SK-N-SH (cell line): ENCODE results near the gene RGS13. TPM values are rescaled to one million over a fixed set of nuclear protein-coding genes. Genes with fewer than 3 reads are reported as not detected.

Experiments used
- CTCF ChIA-PET: fragments of 300-600, 350-600 bp; formaldehyde crosslinking; extraction: SDS; loops from one replicate; lab custom pipeline; 2021; lab: Yijun Ruan, JAX
- POLR2A ChIA-PET: fragments of 350-600 bp; sonication (Branson Sonifier 250); formaldehyde crosslinking; extraction: SDS; loops from one replicate; lab custom pipeline; 2020; ENCODE audit warnings: antibody characterized with exemption, inconsistent platforms; lab: Yijun Ruan, JAX
- DNase-seq: peaks from one replicate; pipeline ENCODE4 v3.0.0; 2012
- H2AFZ ChIP-seq: fragments of 200-600 bp; sonication (generic); 2 replicates; pipeline ENCODE4 v1.8.1; 2016; ENCODE audit warnings: antibody characterized with exemption, mild to moderate bottlenecking, low read depth
- H3F3A ChIP-seq: fragments of 200-600 bp; sonication (generic); replicated peaks from 2 replicates; pipeline ENCODE3; 2016; ENCODE audit warnings: antibody characterized with exemption, mild to moderate bottlenecking; ENCODE audit not compliant: insufficient read depth
- H3K27ac ChIP-seq, 2 experiments: fragments of 200-500 bp in 1 of 2; fragments of 200-600 bp in 1 of 2; sonication (Bioruptor generic) in 1 of 2; sonication (generic), shearing (Covaris generic) in 1 of 2; 2 replicates each; pipeline versions ENCODE4 v1.5.1 to v1.6.1; 2014 to 2016; ENCODE audit warnings: low read depth in 2 of 2, inconsistent platforms in 1 of 2, low read length in 1 of 2, mild to moderate bottlenecking in 1 of 2, mixed read lengths in 1 of 2
- H3K27me3 ChIP-seq: fragments of 200-600 bp; sonication (generic), shearing (Covaris generic); 2 replicates; pipeline ENCODE4 v1.6.1; 2016; ENCODE audit warnings: mixed run types; ENCODE audit not compliant: insufficient read depth
- H3K36me3 ChIP-seq, 2 experiments: fragments of 200-500 bp in 1 of 2; fragments of 200-600 bp in 1 of 2; sonication (Bioruptor generic) in 1 of 2; sonication (generic) in 1 of 2; replicated peaks in 1 of 2; 2 replicates each; pipeline versions ENCODE3 to v1.5.1; 2014 to 2016; ENCODE audit warnings: low read length in 1 of 2, mild to moderate bottlenecking in 1 of 2; ENCODE audit not compliant: insufficient read depth in 2 of 2, control insufficient read depth in 1 of 2
- H3K4me1 ChIP-seq, 2 experiments: fragments of 200-500 bp in 1 of 2; fragments of 200-600 bp in 1 of 2; sonication (Bioruptor generic) in 1 of 2; sonication (generic), shearing (Covaris generic) in 1 of 2; 2 replicates each; pipeline versions ENCODE4 v1.5.1 to v1.6.1; 2014 to 2016; ENCODE audit warnings: low read depth in 1 of 2, low read length in 1 of 2, mixed run types in 1 of 2; ENCODE audit not compliant: insufficient read depth in 2 of 2, control insufficient read depth in 1 of 2
- H3K4me2 ChIP-seq: fragments of 200-600 bp; sonication (generic), shearing (Covaris generic); 2 replicates; pipeline ENCODE4 v1.6.1; 2017; ENCODE audit warnings: mixed run types
- H3K4me3 ChIP-seq, 2 experiments: fragments of 200-500 bp in 1 of 2; fragments of 200-600 bp in 1 of 2; sonication (Bioruptor generic) in 1 of 2; sonication (generic), shearing (Covaris generic) in 1 of 2; 2 replicates each; pipeline versions ENCODE4 v1.5.1 to v1.8.1; 2014 to 2016; ENCODE audit warnings: low read depth in 2 of 2, inconsistent platforms in 1 of 2, low read length in 1 of 2, mild to moderate bottlenecking in 1 of 2, mixed read lengths in 1 of 2, moderate library complexity in 1 of 2
- H3K79me2 ChIP-seq: fragments of 200-600 bp; sonication (generic); 2 replicates; pipeline ENCODE4 v1.8.1; 2017; ENCODE audit warnings: mild to moderate bottlenecking; ENCODE audit not compliant: insufficient read depth
- H3K9ac ChIP-seq: fragments of 200-600 bp; sonication (generic); 2 replicates; pipeline ENCODE4 v1.6.1; 2017; ENCODE audit warnings: mixed run types
- H3K9me2 ChIP-seq: fragments of 200-600 bp; sonication (generic); 2 replicates; pipeline ENCODE4 v1.6.1; 2017; ENCODE audit warnings: mixed run types
- H3K9me3 ChIP-seq: fragments of 200-600 bp; sonication (generic); 2 replicates; pipeline ENCODE4 v1.6.1; 2017; ENCODE audit warnings: mixed run types, mild to moderate bottlenecking, moderate library complexity
- H4K20me1 ChIP-seq: fragments of 200-600 bp; sonication (generic); 2 replicates; pipeline ENCODE4 v1.6.1; 2017; ENCODE audit warnings: mild to moderate bottlenecking, mixed run types; ENCODE audit not compliant: insufficient read depth
- CHD2 ChIP-seq: fragments of 150-350 bp; IDR thresholded peaks from 2 replicates; pipeline ENCODE4 v1.6.1; 2018; ENCODE audit warnings: low read length; ENCODE audit not compliant: partially characterized antibody
- EP300 ChIP-seq, 2 experiments: IDR thresholded peaks; 2 replicates each; pipeline versions ENCODE4 v1.4.0 to v1.6.1; 2012; ENCODE audit warnings: borderline replicate concordance in 1 of 2, low read depth in 1 of 2, low read length in 1 of 2
- EZH2phosphoT487 ChIP-seq: fragments of 200-600 bp; sonication (generic); IDR thresholded peaks from 2 replicates; pipeline ENCODE4 v1.6.1; 2017; ENCODE audit warnings: low read depth, mixed run types, mild to moderate bottlenecking, antibody characterized with exemption, moderate library complexity, borderline replicate concordance
- FOSL2 ChIP-seq: IDR thresholded peaks from 2 replicates; pipeline ENCODE4 v1.4.0; 2012; ENCODE audit warnings: low read depth, mild to moderate bottlenecking, moderate library complexity, borderline replicate concordance
- GATA2 ChIP-seq: sonication (generic); formaldehyde crosslinking; IDR thresholded peaks from 2 replicates; pipeline ENCODE4 v1.5.0; 2020; ENCODE audit warnings: mild to moderate bottlenecking, missing genetic modification reagents
- MEF2A ChIP-seq: IDR thresholded peaks from 2 replicates; pipeline ENCODE4 v1.4.0; 2012; ENCODE audit warnings: low read depth, borderline replicate concordance
- NFIC ChIP-seq: IDR thresholded peaks from 2 replicates; pipeline ENCODE4 v1.4.0; 2012; ENCODE audit warnings: borderline replicate concordance
- NRF1 ChIP-seq: IDR thresholded peaks from 2 replicates; pipeline ENCODE4 v1.6.1; 2012; ENCODE audit warnings: low read depth, mild to moderate bottlenecking, low read length
- RFX5 ChIP-seq: IDR thresholded peaks from 2 replicates; pipeline ENCODE4 v1.6.1; 2012; ENCODE audit warnings: mild to moderate bottlenecking, improper control_type of control experiment, low read length
- SMC3 ChIP-seq: IDR thresholded peaks from 2 replicates; pipeline ENCODE4 v1.6.1; 2012; ENCODE audit warnings: low read depth, low read length, improper control_type of control experiment
- TEAD4 ChIP-seq: IDR thresholded peaks from 2 replicates; pipeline ENCODE4 v1.4.0; 2012; ENCODE audit warnings: mild to moderate bottlenecking, borderline replicate concordance; ENCODE audit not compliant: insufficient read depth
- YY1 ChIP-seq: IDR thresholded peaks from 2 replicates; pipeline ENCODE4 v1.4.0; 2012; ENCODE audit warnings: low read depth, mild to moderate bottlenecking
- WGBS: methylation state at CpG from one replicate; pipeline ENCODE4 v1.1.6; 2017; ENCODE audit warnings: low lambda C conversion rate; 5-methylcytosine and 5-hydroxymethylcytosine counted together
- polyA plus RNA-seq, 3 experiments: library from polyadenylated mRNA; depleted of rRNA; stranded (reverse); fragments of >200 nt; gene quantifications; 2 replicates each; pipeline ENCODE4 v1.2.3, GENCODE V29; 2012
- TF ChIP-seq, protein P1 (sequence below): IDR thresholded peaks from 2 replicates; pipeline ENCODE4 v1.4.0; 2012; ENCODE audit warnings: low read depth
- TF ChIP-seq, protein P2 (sequence below): IDR thresholded peaks from 2 replicates; pipeline ENCODE4 v1.6.1; 2012; ENCODE audit warnings: mild to moderate bottlenecking, low read depth, low read length, moderate library complexity
- TF ChIP-seq, protein P3 (sequence below): fragments of 150-350 bp; IDR thresholded peaks from 2 replicates; pipeline ENCODE4 v1.6.1; 2016; ENCODE audit warnings: mild to moderate bottlenecking, low read depth, low read length
- TF ChIP-seq, protein P4 (sequence below): IDR thresholded peaks from 2 replicates; pipeline ENCODE4 v1.4.0; 2012; ENCODE audit warnings: low read depth, borderline replicate concordance

Gene RGS13
- polyA plus RNA-seq, 1 of the 3 experiments (the other 2 are of a cell fraction): not detected

DNA sequence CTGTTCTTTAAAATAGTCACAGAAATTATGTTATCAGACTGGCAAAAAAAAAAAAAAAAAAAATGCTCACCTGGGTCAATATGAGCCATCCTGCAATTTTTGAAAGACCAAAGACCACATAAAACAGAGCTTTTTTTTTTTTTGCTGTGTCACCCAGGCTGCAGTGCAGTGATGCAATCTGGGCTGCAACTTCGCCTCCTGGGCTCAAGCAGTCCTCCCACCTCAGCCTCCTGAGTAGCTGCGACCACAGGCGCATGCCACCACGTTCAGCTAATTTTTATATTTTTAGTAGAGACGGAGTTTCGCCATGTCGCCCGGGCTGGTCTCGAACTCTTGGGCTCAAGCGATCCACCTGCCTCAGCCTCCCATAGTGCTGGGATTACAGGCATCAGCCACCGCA lies 62.8 kb downstream of the RGS13 start:
- 97% methylated on average over 11 of the region's 11 CpGs for WGBS
- CTCF ChIA-PET: interaction anchor here (1.4 kb wide), 1 partner anchor 321 kb away, joined by 3 read pairs; no protein-coding TSS in a partner anchor
- no peaks in the 10 kb centered on the region for H3K79me2 ChIP-seq

More for the DNA sequence above, 62.8 kb downstream of the RGS13 start:
- Histone ChIP-seq H3K9ac (no peak overlapping the region), H3K9me3 (no peaks in the 10 kb centered on the region), H3K27me3 (no peaks in the 10 kb centered on the region), H2AFZ (no peak overlapping the region), H3K9me2 (no peaks in the 10 kb centered on the region), H3K4me3 (no peak overlapping the region), H3K36me3 (no peaks in the 10 kb centered on the region), H3K4me1 (peaks cover 11 to 24% of the 10 kb centered on the region in 2 experiments; a peak in 3 of 4 replicates), H3K27ac (no peak overlapping the region), H3K4me2 (no peak overlapping the region), H4K20me1 (no peaks in the 10 kb centered on the region), H3F3A (peaks cover 25% of the 10 kb centered on the region)
- POLR2A ChIA-PET: no interaction called here
- DNase-seq: no peak
- TF ChIP-seq EZH2phosphoT487: no peak
- TF ChIP-seq GATA2 (CRISPR knock-in tag): no peak
- TF ChIP-seq NRF1: no peak
- no peak for TF ChIP-seq CHD2
- TF ChIP-seq, protein P1, sequence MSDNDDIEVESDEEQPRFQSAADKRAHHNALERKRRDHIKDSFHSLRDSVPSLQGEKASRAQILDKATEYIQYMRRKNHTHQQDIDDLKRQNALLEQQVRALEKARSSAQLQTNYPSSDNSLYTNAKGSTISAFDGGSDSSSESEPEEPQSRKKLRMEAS: no peak
- TF ChIP-seq, protein P2, sequence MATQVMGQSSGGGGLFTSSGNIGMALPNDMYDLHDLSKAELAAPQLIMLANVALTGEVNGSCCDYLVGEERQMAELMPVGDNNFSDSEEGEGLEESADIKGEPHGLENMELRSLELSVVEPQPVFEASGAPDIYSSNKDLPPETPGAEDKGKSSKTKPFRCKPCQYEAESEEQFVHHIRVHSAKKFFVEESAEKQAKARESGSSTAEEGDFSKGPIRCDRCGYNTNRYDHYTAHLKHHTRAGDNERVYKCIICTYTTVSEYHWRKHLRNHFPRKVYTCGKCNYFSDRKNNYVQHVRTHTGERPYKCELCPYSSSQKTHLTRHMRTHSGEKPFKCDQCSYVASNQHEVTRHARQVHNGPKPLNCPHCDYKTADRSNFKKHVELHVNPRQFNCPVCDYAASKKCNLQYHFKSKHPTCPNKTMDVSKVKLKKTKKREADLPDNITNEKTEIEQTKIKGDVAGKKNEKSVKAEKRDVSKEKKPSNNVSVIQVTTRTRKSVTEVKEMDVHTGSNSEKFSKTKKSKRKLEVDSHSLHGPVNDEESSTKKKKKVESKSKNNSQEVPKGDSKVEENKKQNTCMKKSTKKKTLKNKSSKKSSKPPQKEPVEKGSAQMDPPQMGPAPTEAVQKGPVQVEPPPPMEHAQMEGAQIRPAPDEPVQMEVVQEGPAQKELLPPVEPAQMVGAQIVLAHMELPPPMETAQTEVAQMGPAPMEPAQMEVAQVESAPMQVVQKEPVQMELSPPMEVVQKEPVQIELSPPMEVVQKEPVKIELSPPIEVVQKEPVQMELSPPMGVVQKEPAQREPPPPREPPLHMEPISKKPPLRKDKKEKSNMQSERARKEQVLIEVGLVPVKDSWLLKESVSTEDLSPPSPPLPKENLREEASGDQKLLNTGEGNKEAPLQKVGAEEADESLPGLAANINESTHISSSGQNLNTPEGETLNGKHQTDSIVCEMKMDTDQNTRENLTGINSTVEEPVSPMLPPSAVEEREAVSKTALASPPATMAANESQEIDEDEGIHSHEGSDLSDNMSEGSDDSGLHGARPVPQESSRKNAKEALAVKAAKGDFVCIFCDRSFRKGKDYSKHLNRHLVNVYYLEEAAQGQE: no peak
- TF ChIP-seq MEF2A: no peak
- TF ChIP-seq EP300 (IDR thresholded peaks at IDR 0.05; ENCODE audit: borderline replicate concordance in 1 of 2, low read depth in 1 of 2, low read length in 1 of 2): no peak
- no peak for TF ChIP-seq FOSL2
- TF ChIP-seq SMC3: no peak
- no peak for TF ChIP-seq NFIC
- TF ChIP-seq, protein P3, sequence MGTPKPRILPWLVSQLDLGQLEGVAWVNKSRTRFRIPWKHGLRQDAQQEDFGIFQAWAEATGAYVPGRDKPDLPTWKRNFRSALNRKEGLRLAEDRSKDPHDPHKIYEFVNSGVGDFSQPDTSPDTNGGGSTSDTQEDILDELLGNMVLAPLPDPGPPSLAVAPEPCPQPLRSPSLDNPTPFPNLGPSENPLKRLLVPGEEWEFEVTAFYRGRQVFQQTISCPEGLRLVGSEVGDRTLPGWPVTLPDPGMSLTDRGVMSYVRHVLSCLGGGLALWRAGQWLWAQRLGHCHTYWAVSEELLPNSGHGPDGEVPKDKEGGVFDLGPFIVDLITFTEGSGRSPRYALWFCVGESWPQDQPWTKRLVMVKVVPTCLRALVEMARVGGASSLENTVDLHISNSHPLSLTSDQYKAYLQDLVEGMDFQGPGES: no peak
- TF ChIP-seq, protein P4, sequence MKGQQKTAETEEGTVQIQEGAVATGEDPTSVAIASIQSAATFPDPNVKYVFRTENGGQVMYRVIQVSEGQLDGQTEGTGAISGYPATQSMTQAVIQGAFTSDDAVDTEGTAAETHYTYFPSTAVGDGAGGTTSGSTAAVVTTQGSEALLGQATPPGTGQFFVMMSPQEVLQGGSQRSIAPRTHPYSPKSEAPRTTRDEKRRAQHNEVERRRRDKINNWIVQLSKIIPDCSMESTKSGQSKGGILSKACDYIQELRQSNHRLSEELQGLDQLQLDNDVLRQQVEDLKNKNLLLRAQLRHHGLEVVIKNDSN: no peak
- no peak for TF ChIP-seq YY1
- no peak for TF ChIP-seq TEAD4
- no peak for TF ChIP-seq RFX5
